Heart left ventricle (tissue), 16 donors: Measurements from ENCODE around the gene ADCY7. TPM values are rescaled to one million over a fixed set of nuclear protein-coding genes. Genes with fewer than 3 reads are reported as not detected.

Experiments used
- ATAC-seq, 4 donors: fragments of 200-7000 bp; cut with Tn5 transposase; one replicate each; pipeline ENCODE4 v1.9.1; 2020 to 2022; ENCODE audit warnings: moderate library complexity in 4 of 4, mild to moderate bottlenecking in 3 of 4, moderate number of reproducible peaks in 1 of 4
- DNase-seq, 5 donors: peaks; one replicate each; pipeline ENCODE4 v3.0.0-alpha.2; 2020
- H3K27ac ChIP-seq, 12 donors: fragments of 200-600 bp; sonication (generic) in 4 of 12; one replicate each; pipeline versions ENCODE4 v1.5.0 to v1.8.0; 2016 to 2022; ENCODE audit warnings: mild to moderate bottlenecking in 2 of 12
- H3K27me3 ChIP-seq, 9 donors: fragments of 200-600 bp; sonication (generic) in 2 of 9; one replicate each; pipeline versions ENCODE4 v1.5.1 to v1.8.0; 2016 to 2022; ENCODE audit warnings: mild to moderate bottlenecking in 3 of 9
- H3K36me3 ChIP-seq, 9 donors: fragments of 200-600 bp; sonication (generic) in 2 of 9; one replicate each; pipeline versions ENCODE4 v1.5.0 to v1.8.0; 2018 to 2022; ENCODE audit warnings: mild to moderate bottlenecking in 2 of 9
- H3K4me1 ChIP-seq, 12 donors: fragments of 200-600 bp; sonication (generic) in 4 of 12; one replicate each; pipeline versions ENCODE4 v1.5.0 to v1.8.0; 2016 to 2022; ENCODE audit warnings: mild to moderate bottlenecking in 3 of 12
- H3K4me3 ChIP-seq, 12 donors: fragments of 200-600 bp; sonication (generic) in 4 of 12; one replicate each; pipeline versions ENCODE4 v1.5.0 to v1.8.0; 2017 to 2022; ENCODE audit warnings: mild to moderate bottlenecking in 9 of 12, moderate library complexity in 4 of 12
- H3K9me3 ChIP-seq, 12 donors: fragments of 200-600 bp; sonication (generic) in 4 of 12; one replicate each; pipeline versions ENCODE4 v1.5.0 to v1.8.0; 2016 to 2022; ENCODE audit warnings: mild to moderate bottlenecking in 1 of 12
- CTCF ChIP-seq, 12 donors: fragments of 200-600 bp; sonication (generic) in 4 of 12; IDR thresholded peaks; one replicate each; pipeline versions ENCODE4 v1.5.0 to v1.8.0; 2018 to 2022; ENCODE audit warnings: antibody characterized with exemption in 12 of 12, mild to moderate bottlenecking in 5 of 12
- POLR2A ChIP-seq, 2 donors: fragments of 450-650 bp; IDR thresholded peaks; one replicate each; pipeline ENCODE4 v1.6.1; 2017; ENCODE audit warnings: antibody characterized with exemption in 2 of 2, mild to moderate bottlenecking in 2 of 2, moderate library complexity in 2 of 2
- whole genome bisulfite sequencing, 4 donors: extraction: QIAGEN DNeasy Blood & Tissue Kit in 2 of 4; methylation state at CpG; one replicate each; pipeline versions ENCODE4 v1.1.5 to v1.1.7; 2013 to 2018; 5-methylcytosine and 5-hydroxymethylcytosine counted together
- intact Hi-C, 10 donors: fragments of 100-400 bp; cut with DNase I; formaldehyde crosslinking; loops; one replicate each; pipeline versions ENCODE4 v1.11.1 to v1.14.2; 2022
- polyA plus RNA-seq, 2 donors: library from polyadenylated mRNA; stranded (reverse); fragments of 200-250 nt; gene quantifications; one replicate each; pipeline ENCODE4 v1.2.3, GENCODE V29; 2013
- total RNA-seq, 9 donors: library from RNA; depleted of rRNA in 2 of 9; stranded (reverse); fragments of >200 nt in 2 of 9; fragmentation: NEBNext Ultra II Directional in 3 of 9; extraction: Animal tissue kit (Norgen Biotek cat#: 25700) in 3 of 9; gene quantifications; one replicate each; pipeline versions ENCODE4 v1.1.0 to v1.2.4, GENCODE V29; 2016 to 2023
- donor health status: ischemic (EF 13 %, LVEDD 7.1; RV severe dilation, severe dysfunction).
- donor health status: healthy with polysubstance abuse.
- donor health status: DM: no; HTN: yes; CAD: no.
- donor health status: DM: no; HTN: no; CAD: no.
- donor health status: ischemic (EF 25% LVEDD 6.9; RV normal size, moderate dysfunction).
- donor health status: ischemic (EF 25% LVEDD 5.7; RV mildly dilated, moderate dysfunction).
- donor health status: healthy.
- donor health status: DM: yes; HTN: yes; CAD: no.
- donor health status: ischemic (EF 35%, LVEDD 5.7; RV mildly dilated, moderate dysfunction).
- donor health status: nonischemic (EF 11% LVEDD 7.7; RV severe dilation, severe dysfunction).
- donor health status: DM: yes; HTN: yes; CAD: no.
- donor health status: PGD.
- donor health status: ischemic (EF 29% LVEDD 5.4; RV normal size, mild dysfunction).
- donor health status: nonischemic (EF 23%, LVEDD 6.1; RV moderate dilation, normal function).

ADCY7 gene
- total and polyA plus RNA-seq, 11 donors, result 3.2 to 46.7 (median 5.3) TPM

GRCh38 chr16:50297301-50298074 lies 31.1 kb downstream of the ADCY7 start:
- DNase-seq (peak in 3 of 5 donors; percentile 32 to 51 (median 40)), ATAC-seq (peak; percentile 28 to 66 (median 53))
- 49 to 55% (median 53%) methylated on average over 11 to 15 of the region's 15 CpGs for WGBS, 4 donors
- no peak overlapping the region for H3K27ac ChIP-seq
- H3K4me1 ChIP-seq, result peaks cover 0 to 7% (median 0%) of the 10 kb centered on the region in 12 donors
- no peaks in the 10 kb centered on the region for H3K9me3 ChIP-seq
- H3K27me3 ChIP-seq, result no peaks in the 10 kb centered on the region
- intact Hi-C loops, result no loop called here
- H3K36me3 ChIP-seq, result peaks cover 0 to 100% (median 0%) of the 10 kb centered on the region in 9 donors
- no peak overlapping the region for H3K4me3 ChIP-seq
- TF ChIP-seq CTCF (IDR thresholded peaks at IDR 0.05), result no peak
- TF ChIP-seq POLR2A (IDR thresholded peaks at IDR 0.05), result no peak

DNA sequence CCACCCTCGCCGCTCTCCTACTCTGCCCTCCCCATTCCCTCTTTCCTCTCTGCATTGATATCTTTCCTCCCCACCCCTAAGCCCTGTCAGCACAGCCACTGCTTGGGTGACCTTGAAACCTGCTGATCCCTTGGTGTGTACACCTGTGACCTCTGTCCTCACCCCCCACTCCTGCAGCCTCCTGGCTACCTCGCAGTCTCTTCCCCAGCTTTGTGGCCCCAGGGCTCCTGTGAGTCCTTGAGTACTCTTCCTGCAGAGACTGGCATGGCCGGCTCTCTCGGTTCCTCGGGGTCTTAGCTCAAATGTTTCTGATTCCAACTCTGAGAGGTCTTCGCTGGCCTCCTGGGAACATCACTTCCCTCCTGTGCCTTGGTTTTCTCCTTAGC lies 31.7 kb downstream of the ADCY7 start:
- H3K36me3 ChIP-seq, result peaks cover 0 to 100% (median 0%) of the 10 kb centered on the region in 9 donors
- peak in 2 of 5 donors; percentile 6 to 20 for DNase-seq
- 90 to 93% (median 91%) methylated on average over 7 of the region's 7 CpGs for WGBS, 4 donors
- no peak overlapping the region for H3K4me3 ChIP-seq
- no peaks in the 10 kb centered on the region for H3K27me3 ChIP-seq
- H3K4me1 ChIP-seq, result peaks cover 0 to 7% (median 0%) of the 10 kb centered on the region in 12 donors
- no peak for ATAC-seq
- no peak for TF ChIP-seq POLR2A (IDR thresholded peaks at IDR 0.05)
- no peak for TF ChIP-seq CTCF (IDR thresholded peaks at IDR 0.05)
- no peak overlapping the region for H3K27ac ChIP-seq
- H3K9me3 ChIP-seq, result no peaks in the 10 kb centered on the region
- intact Hi-C loops, result no loop called here

GRCh38 chr16:50298591-50299507 lies 32.5 kb downstream of the ADCY7 start:
- DNase-seq, result peak in 2 of 5 donors; percentile 20 to 51
- peaks cover 0 to 98% (median 0%) of the 10 kb centered on the region in 9 donors for H3K36me3 ChIP-seq
- intact Hi-C loops, result no loop called here
- H3K4me1 ChIP-seq, result peaks cover 0 to 7% (median 0%) of the 10 kb centered on the region in 12 donors
- WGBS, 4 donors, result 86 to 90% (median 88%) methylated on average over 22 to 29 of the region's 29 CpGs
- no peaks in the 10 kb centered on the region for H3K27me3 ChIP-seq
- H3K4me3 ChIP-seq, result no peak overlapping the region
- no peak for ATAC-seq
- no peaks in the 10 kb centered on the region for H3K9me3 ChIP-seq
- TF ChIP-seq POLR2A (IDR thresholded peaks at IDR 0.05) (no peak), CTCF (IDR thresholded peaks at IDR 0.05) (no peak)
- no peak overlapping the region for H3K27ac ChIP-seq
